H1 (cell line): ENCODE results near the gene DAO. TPM values are rescaled to one million over a fixed set of nuclear protein-coding genes. Genes with fewer than 3 reads are reported as not detected.

ENCODE experiments used
- CTCF ChIA-PET: fragments of 300-600 bp; sonication (Branson Sonifier 250); formaldehyde crosslinking; loops from one replicate; lab custom pipeline; 2021; ENCODE audit not compliant: partially characterized antibody; lab: Charles Lee
- POLR2A ChIA-PET: fragments of 300-600 bp; sonication (Branson Sonifier 250); formaldehyde crosslinking; loops from one replicate; lab custom pipeline; 2021; ENCODE audit warnings: inconsistent platforms; ENCODE audit not compliant: partially characterized antibody; lab: Charles Lee
- DNase-seq, 2 experiments: peaks; one replicate each; pipeline versions ENCODE4 v3.0.0 to v3.0.0-alpha.2; 2010 to 2022; ENCODE audit warnings: low spot score in 2 of 2, low read depth in 1 of 2, mixed read lengths in 1 of 2
- FAIRE-seq: peaks from 2 replicates; lab custom pipeline; 2011; peaks lifted over from hg19 to GRCh38; lab: Jason Lieb, UNC
- H2AFZ ChIP-seq: 2 replicates; pipeline ENCODE4 v1.8.1; 2012; ENCODE audit warnings: low read length, inconsistent platforms
- H2AK5ac ChIP-seq: 2 replicates; pipeline ENCODE4 v1.6.1; 2013; ENCODE audit warnings: low read depth, low read length
- H2BK120ac ChIP-seq: replicated peaks from 2 replicates; pipeline ENCODE3; 2013; ENCODE audit warnings: low read depth, low read length, inconsistent platforms
- H2BK12ac ChIP-seq: 2 replicates; pipeline ENCODE4 v1.6.1; 2013; ENCODE audit warnings: low read depth, low read length
- H2BK15ac ChIP-seq: 2 replicates; pipeline ENCODE4 v1.6.1; 2013; ENCODE audit warnings: low read length
- H2BK20ac ChIP-seq: 2 replicates; pipeline ENCODE4 v1.6.1; 2013; ENCODE audit warnings: low read length
- H2BK5ac ChIP-seq: 2 replicates; pipeline ENCODE4 v1.6.1; 2013; ENCODE audit warnings: low read depth, low read length
- H3K14ac ChIP-seq: 2 replicates; pipeline ENCODE4 v1.6.1; 2013; ENCODE audit warnings: inconsistent platforms; ENCODE audit not compliant: insufficient read length
- H3K18ac ChIP-seq: 2 replicates; pipeline ENCODE4 v1.6.1; 2013; ENCODE audit warnings: low read length; ENCODE audit errors: extremely low read depth
- H3K23ac ChIP-seq: 2 replicates; pipeline ENCODE4 v1.6.1; 2013; ENCODE audit warnings: inconsistent platforms; ENCODE audit not compliant: insufficient read length
- H3K23me2 ChIP-seq: 2 replicates; pipeline ENCODE4 v1.6.1; 2013; ENCODE audit warnings: low read depth, low read length
- H3K27ac ChIP-seq: 2 replicates; pipeline ENCODE4 v1.6.1; 2011; ENCODE audit warnings: low read depth, low read length, inconsistent platforms
- H3K27me3 ChIP-seq, 4 experiments: replicated peaks in 1 of 4; 1 replicate in 1 of 4; 2 replicates in 3 of 4; pipeline versions ENCODE4 v1.6.1 to v1.8.1; 2011 to 2013; ENCODE audit warnings: low read length in 3 of 4, mild to moderate bottlenecking in 3 of 4, inconsistent platforms in 2 of 4, mixed read lengths in 2 of 4, moderate library complexity in 1 of 4; ENCODE audit not compliant: control insufficient read depth in 3 of 4, insufficient read depth in 3 of 4; ENCODE audit errors: extremely low read depth in 1 of 4
- H3K36me3 ChIP-seq, 4 experiments: 2 replicates each; pipeline versions ENCODE4 v1.6.1 to v1.8.1; 2011 to 2013; ENCODE audit warnings: mild to moderate bottlenecking in 4 of 4, low read length in 3 of 4, moderate library complexity in 2 of 4, control low read depth in 1 of 4, inconsistent platforms in 1 of 4; ENCODE audit not compliant: insufficient read depth in 4 of 4, control insufficient read depth in 2 of 4
- H3K4ac ChIP-seq: replicated peaks from 2 replicates; pipeline ENCODE3; 2013; ENCODE audit warnings: low read length, low read depth, mixed read lengths, inconsistent platforms; ENCODE audit not compliant: insufficient read length
- H3K4me1 ChIP-seq, 4 experiments: replicated peaks in 1 of 4; 1 replicate in 1 of 4; 2 replicates in 3 of 4; pipeline versions ENCODE4 v1.6.1 to v1.8.1; 2011 to 2013; ENCODE audit warnings: low read length in 3 of 4, inconsistent platforms in 2 of 4, mixed read lengths in 1 of 4; ENCODE audit not compliant: insufficient read depth in 4 of 4, control insufficient read depth in 3 of 4
- H3K4me2 ChIP-seq, 2 experiments: 2 replicates each; pipeline versions ENCODE4 v1.6.1 to v1.8.1; 2011 to 2013; ENCODE audit warnings: low read depth in 2 of 2, low read length in 2 of 2, control low read depth in 1 of 2, inconsistent platforms in 1 of 2, mild to moderate bottlenecking in 1 of 2; ENCODE audit not compliant: insufficient read depth in 1 of 2
- H3K4me3 ChIP-seq, 4 experiments: fragments of 200-600, 300-600 bp in 1 of 4; sonication (generic), shearing (Covaris generic), sonication (Bioruptor Twin) in 1 of 4; 2 replicates each; pipeline versions ENCODE4 v1.5.1 to v1.8.1; 2011 to 2016; ENCODE audit warnings: low read length in 4 of 4, low read depth in 3 of 4, control low read depth in 2 of 4, inconsistent platforms in 2 of 4, mild to moderate bottlenecking in 2 of 4, mixed read lengths in 1 of 4, moderate library complexity in 1 of 4; ENCODE audit not compliant: insufficient read depth in 2 of 4; ENCODE audit errors: extremely low read depth in 1 of 4
- H3K56ac ChIP-seq: replicated peaks from 2 replicates; pipeline ENCODE3; 2013; ENCODE audit warnings: low read depth, mild to moderate bottlenecking, mixed read lengths, low read length, inconsistent platforms; ENCODE audit not compliant: insufficient read length
- H3K79me1 ChIP-seq: 2 replicates; pipeline ENCODE4 v1.6.1; 2013; ENCODE audit warnings: low read depth, low read length, control low read depth
- H3K79me2 ChIP-seq, 2 experiments: 2 replicates each; pipeline versions ENCODE4 v1.6.1 to v1.8.1; 2012 to 2013; ENCODE audit warnings: low read length in 2 of 2, mild to moderate bottlenecking in 2 of 2, inconsistent platforms in 1 of 2; ENCODE audit not compliant: insufficient read depth in 2 of 2, control insufficient read depth in 1 of 2
- H3K9ac ChIP-seq, 4 experiments: replicated peaks in 1 of 4; 1 replicate in 1 of 4; 2 replicates in 3 of 4; pipeline versions ENCODE4 v1.6.1 to v1.8.1; 2011 to 2013; ENCODE audit warnings: low read depth in 3 of 4, low read length in 3 of 4, control low read depth in 2 of 4, mild to moderate bottlenecking in 2 of 4, moderate library complexity in 2 of 4, inconsistent platforms in 1 of 4; ENCODE audit errors: extremely low read depth in 1 of 4
- H3K9me3 ChIP-seq, 2 experiments: 2 replicates each; pipeline versions ENCODE4 v1.6.1 to v1.8.1; 2012 to 2013; ENCODE audit warnings: mild to moderate bottlenecking in 2 of 2, moderate library complexity in 2 of 2, control low read depth in 1 of 2, inconsistent platforms in 1 of 2, low read depth in 1 of 2, low read length in 1 of 2, mixed read lengths in 1 of 2; ENCODE audit not compliant: insufficient read depth in 2 of 2
- H4K20me1 ChIP-seq, 2 experiments: replicated peaks in 1 of 2; 2 replicates each; pipeline versions ENCODE3 to v1.8.1; 2011 to 2013; ENCODE audit warnings: inconsistent platforms in 2 of 2, low read length in 2 of 2, mild to moderate bottlenecking in 1 of 2; ENCODE audit not compliant: insufficient read depth in 2 of 2, control insufficient read depth in 1 of 2
- H4K5ac ChIP-seq: 2 replicates; pipeline ENCODE4 v1.6.1; 2013; ENCODE audit warnings: low read length, low read depth, mixed read lengths, inconsistent platforms; ENCODE audit not compliant: insufficient read length
- H4K8ac ChIP-seq: 2 replicates; pipeline ENCODE4 v1.8.0; 2013; ENCODE audit warnings: mild to moderate bottlenecking, moderate library complexity, low read length, inconsistent platforms; ENCODE audit not compliant: insufficient read depth; ENCODE audit errors: extremely low read depth
- H4K91ac ChIP-seq: replicated peaks from 2 replicates; pipeline ENCODE3; 2013; ENCODE audit warnings: low read length, mixed read lengths, inconsistent platforms; ENCODE audit not compliant: insufficient read length
- BRCA1 ChIP-seq: IDR thresholded peaks from 2 replicates; pipeline ENCODE4 v1.6.1; 2012; ENCODE audit warnings: low read depth, low read length, improper control_type of control experiment
- HDAC6 ChIP-seq: IDR thresholded peaks from one replicate; pipeline ENCODE4 v1.7.1; 2012; ENCODE audit warnings: low read depth, mild to moderate bottlenecking, inconsistent platforms, low read length, moderate library complexity
- RAD21 ChIP-seq, 2 experiments: IDR thresholded peaks in 1 of 2; conservative IDR thresholded peaks in 1 of 2; 2 replicates each; pipeline ENCODE4 v1.6.1; 2011; ENCODE audit warnings: low read depth in 2 of 2, low read length in 2 of 2, improper control_type of control experiment in 1 of 2, inconsistent platforms in 1 of 2, mild to moderate bottlenecking in 1 of 2, moderate library complexity in 1 of 2
- TAF1 ChIP-seq: IDR thresholded peaks from 2 replicates; pipeline ENCODE4 v1.6.1; 2011; ENCODE audit warnings: mild to moderate bottlenecking, low read depth, low read length
- TAF7 ChIP-seq: optimal IDR thresholded peaks from 2 replicates; pipeline ENCODE3; 2011; ENCODE audit warnings: low read depth, mild to moderate bottlenecking, inconsistent platforms, low read length, moderate library complexity, borderline replicate concordance
- polyA plus RNA-seq, 7 experiments: library from polyadenylated mRNA; depleted of rRNA in 3 of 7; stranded (reverse) in 5 of 7; unstranded in 2 of 7; fragments of >200 nt in 5 of 7; fragments of 200-250 nt in 2 of 7; gene quantifications; 1 replicate in 5 of 7; 2 replicates in 1 of 7; 4 replicates in 1 of 7; pipeline versions ENCODE4 v1.2.1 to v1.2.3, GENCODE V29; 2011 to 2013; ENCODE audit warnings: missing spikeins in 2 of 7, mixed read lengths in 2 of 7
- total RNA-seq: library from RNA; stranded (reverse); fragmentation: NEBNext Ultra II Directional; extraction: Animal tissue kit (Norgen Biotek cat#: 25700); gene quantifications from 2 replicates; pipeline ENCODE4 v1.2.1, GENCODE V29; 2021

Gene DAO
- total and polyA plus RNA-seq, 2 of the 8 experiments (the other 6 are each of a cell fraction or from before 2014, with no cell fraction given), result not detected

GRCh38 chr12:108948367-108948766 lies 68.5 kb downstream of the DAO start:
- Histone ChIP-seq H3K4me3 (no peak overlapping the region), H4K5ac (no peak overlapping the region), H2BK15ac (no peak overlapping the region), H3K27me3 (no peaks in the 10 kb centered on the region), H3K4me2 (no peak overlapping the region), H2AK5ac (no peak overlapping the region), H3K23ac (no peak overlapping the region), H3K4me1 (no peaks in the 10 kb centered on the region), H4K91ac (no peak overlapping the region), H3K27ac (no peak overlapping the region), H2BK20ac (no peak overlapping the region), H2BK120ac (no peak overlapping the region), H3K9me3 (peaks cover 10 to 12% of the 10 kb centered on the region in 2 experiments; a peak in 3 of 4 replicates), H3K79me2 (no peaks in the 10 kb centered on the region), H3K4ac (no peak overlapping the region), H4K20me1 (no peaks in the 10 kb centered on the region), H4K8ac (no peak overlapping the region), H2AFZ (no peak overlapping the region), H2BK5ac (no peak overlapping the region), H2BK12ac (no peak overlapping the region), H3K79me1 (no peaks in the 10 kb centered on the region), H3K56ac (no peak overlapping the region), H3K23me2 (no peaks in the 10 kb centered on the region), H3K18ac (no peak overlapping the region), H3K36me3 (no peaks in the 10 kb centered on the region), H3K9ac (no peak overlapping the region), H3K14ac (no peak overlapping the region)
- FAIRE-seq, result no peak
- TF ChIP-seq HDAC6, result no peak
- TF ChIP-seq TAF7, result no peak
- TF ChIP-seq BRCA1, result no peak
- no peak for TF ChIP-seq TAF1
- TF ChIP-seq RAD21 (IDR thresholded peaks at IDR 0.05 in 1 of 2, conservative IDR thresholded peaks at IDR 0.05 in 1 of 2; ENCODE audit: low read depth in 2 of 2, low read length in 2 of 2), result no peak
- CTCF ChIA-PET, result interaction anchor here (0.8 to 5.3 kb wide), 7 partner anchors 8 to 65 kb away, joined by 3 to 71 read pairs (median 3); partner anchors contain the start of gene DAO
- no peak for DNase-seq
- POLR2A ChIA-PET, result no interaction called here
